NCI-H69 (cell line): ENCODE measurements around the gene ABR.

Source experiments
- DNase-seq: peaks from one replicate; lab custom pipeline; 2025; lab: John Stamatoyannopoulos, UW

ABR gene

GRCh38 chr17:1030684-1031532 is 148.9 kb downstream of the ABR start:
- DNase-seq = no peak

DNA sequence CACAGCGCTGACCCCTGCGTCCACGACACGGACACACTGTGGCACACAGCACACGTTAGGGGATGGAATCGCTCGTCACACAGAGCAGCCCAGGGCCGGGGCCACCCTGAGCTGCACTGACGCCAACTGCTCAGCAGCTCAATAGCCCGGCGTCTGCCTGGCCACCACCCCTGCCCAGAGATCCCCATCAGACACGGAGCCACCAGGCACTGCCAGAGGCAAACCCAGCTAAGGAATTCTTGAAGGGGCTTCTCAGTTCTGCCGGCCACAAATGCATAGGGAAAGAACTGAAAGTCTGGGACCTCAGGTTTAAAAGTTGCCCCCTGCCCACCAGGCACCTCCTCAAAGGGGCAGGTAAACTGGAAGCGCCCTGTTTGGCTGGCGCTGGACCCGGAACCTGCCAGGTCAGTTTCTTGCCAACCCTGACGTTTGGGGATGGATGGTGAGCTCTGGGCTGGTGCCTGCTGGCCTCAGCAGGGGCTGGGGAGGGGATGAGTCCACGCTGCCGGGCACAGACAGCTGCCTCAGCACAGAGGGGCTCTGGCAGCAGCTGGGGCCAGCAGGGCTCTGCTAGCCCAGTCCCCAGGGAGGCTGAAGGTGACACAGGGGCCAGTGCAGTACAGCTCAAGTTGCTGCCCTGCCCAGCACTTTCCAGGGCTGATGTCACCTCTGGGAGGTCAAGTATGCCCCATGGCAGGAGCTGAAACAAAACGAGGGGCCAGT is 149.7 kb downstream of the ABR start:
- no peak for DNase-seq

GRCh38 chr17:1029196-1029921 is 150.4 kb downstream of the ABR start:
- no peak for DNase-seq

- no peak for DNase-seq
These were observed 152.7 kb downstream of the ABR start for GRCh38 chr17:1027044-1027443.

DNA sequence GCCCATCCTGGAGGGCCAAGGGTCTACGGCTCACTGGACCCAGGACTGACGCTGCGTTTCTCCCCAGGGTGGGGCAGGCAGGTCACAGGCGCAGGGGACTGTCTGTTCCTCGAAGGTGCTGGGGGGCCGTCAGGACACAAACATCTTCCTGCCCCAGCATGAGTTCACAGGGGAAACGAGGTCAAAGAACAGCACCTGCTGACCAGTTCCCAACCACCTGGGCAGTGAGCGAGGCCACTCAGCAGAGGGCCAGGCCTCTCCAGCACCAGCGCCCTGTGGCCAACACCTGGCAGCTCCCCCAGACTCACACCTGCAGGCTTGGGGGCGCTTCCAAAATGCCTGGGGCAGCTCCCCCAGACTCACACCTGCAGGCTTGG is 153.2 kb downstream of the ABR start:
- DNase-seq = no peak

GRCh38 chr17:1025733-1026598 is 153.8 kb downstream of the ABR start:
- no peak for DNase-seq

DNA sequence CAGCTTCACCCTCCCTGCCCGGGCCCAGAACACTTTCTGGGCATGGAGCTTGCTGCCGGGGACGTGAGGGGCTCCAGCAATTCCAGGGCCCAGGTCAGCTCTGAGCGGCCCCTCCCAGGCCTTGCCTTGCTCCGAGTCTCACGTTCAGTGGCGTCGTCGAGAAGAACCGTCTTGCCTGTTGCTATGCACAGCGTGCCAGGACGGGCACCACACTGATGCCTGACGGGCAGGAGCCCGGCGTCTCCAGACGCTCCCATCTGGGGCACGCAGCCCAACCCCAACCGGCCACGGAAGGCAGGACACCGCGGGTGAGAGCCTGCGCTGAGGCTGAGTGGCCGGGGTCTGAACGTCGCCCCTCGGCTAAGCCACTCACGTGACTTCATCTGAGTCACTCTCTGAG is 155.7 kb downstream of the ABR start:
- no peak for DNase-seq

GRCh38 chr17:1022278-1023024 is 157.3 kb downstream of the ABR start:
- DNase-seq = no peak

DNA sequence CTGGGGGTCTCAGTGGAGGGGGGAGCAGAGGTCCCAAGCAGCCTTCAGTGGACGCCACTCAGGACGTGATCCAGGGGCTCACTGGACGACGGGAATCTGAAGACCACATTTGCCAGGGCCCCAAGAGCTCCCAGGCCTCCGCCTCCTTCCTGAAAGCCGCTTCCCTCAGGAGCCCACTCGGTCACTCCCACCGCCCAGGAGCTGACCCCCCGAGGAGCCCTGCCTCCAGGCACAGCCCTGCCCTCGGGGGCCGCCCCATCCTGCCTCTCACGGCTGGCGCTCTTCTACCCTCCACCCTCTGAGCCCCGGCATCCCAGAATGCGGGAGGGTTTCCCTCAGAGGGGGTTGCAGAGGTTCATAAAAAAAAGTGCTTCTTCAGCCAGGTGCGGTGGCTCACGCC is 158.6 kb downstream of the ABR start:
- DNase-seq = no peak

DNA sequence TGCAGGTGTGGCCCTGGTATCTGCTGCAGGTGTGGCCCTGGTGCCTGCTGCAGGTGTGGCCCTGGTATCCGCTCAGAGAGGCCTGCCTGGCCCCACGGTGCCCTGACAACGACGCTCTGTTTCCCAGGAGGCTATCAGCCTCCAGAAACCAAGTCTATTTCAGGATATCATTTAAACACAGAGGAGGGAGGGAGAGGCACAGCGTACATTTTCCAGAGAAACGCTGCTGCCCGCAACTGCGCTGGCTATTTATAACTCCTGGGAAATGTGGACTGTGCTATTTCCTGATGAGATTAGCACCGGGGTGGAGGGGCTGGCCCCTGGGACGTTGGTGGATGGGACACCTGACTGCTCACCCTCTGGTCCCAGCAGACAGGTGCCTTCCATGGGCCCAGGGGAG is 160.3 kb downstream of the ABR start:
- no peak for DNase-seq

DNA sequence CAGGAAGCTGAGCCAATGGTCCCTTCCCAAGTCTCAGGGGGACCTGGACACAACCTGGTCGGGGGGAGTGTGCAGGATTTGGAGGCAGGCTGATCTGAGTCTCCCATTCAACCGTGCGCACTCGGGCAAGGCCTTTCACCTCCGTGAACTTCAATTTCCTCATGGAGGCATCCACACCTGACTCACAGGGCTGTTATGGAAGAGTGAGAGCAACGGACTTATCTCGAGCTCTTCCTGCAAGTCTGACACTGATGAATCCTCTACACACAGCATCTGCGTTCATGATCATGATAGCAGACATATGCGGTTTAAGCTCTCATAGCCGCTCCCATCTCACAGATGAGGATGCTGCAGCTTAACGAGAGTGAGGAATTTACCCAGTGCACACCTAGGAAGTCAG is 161.2 kb downstream of the ABR start:
- DNase-seq = no peak

- no peak for DNase-seq
These were observed 166.1 kb downstream of the ABR start for GRCh38 chr17:1013729-1014090.

GRCh38 chr17:1012823-1013728 is 166.7 kb downstream of the ABR start:
- DNase-seq = no peak

DNA sequence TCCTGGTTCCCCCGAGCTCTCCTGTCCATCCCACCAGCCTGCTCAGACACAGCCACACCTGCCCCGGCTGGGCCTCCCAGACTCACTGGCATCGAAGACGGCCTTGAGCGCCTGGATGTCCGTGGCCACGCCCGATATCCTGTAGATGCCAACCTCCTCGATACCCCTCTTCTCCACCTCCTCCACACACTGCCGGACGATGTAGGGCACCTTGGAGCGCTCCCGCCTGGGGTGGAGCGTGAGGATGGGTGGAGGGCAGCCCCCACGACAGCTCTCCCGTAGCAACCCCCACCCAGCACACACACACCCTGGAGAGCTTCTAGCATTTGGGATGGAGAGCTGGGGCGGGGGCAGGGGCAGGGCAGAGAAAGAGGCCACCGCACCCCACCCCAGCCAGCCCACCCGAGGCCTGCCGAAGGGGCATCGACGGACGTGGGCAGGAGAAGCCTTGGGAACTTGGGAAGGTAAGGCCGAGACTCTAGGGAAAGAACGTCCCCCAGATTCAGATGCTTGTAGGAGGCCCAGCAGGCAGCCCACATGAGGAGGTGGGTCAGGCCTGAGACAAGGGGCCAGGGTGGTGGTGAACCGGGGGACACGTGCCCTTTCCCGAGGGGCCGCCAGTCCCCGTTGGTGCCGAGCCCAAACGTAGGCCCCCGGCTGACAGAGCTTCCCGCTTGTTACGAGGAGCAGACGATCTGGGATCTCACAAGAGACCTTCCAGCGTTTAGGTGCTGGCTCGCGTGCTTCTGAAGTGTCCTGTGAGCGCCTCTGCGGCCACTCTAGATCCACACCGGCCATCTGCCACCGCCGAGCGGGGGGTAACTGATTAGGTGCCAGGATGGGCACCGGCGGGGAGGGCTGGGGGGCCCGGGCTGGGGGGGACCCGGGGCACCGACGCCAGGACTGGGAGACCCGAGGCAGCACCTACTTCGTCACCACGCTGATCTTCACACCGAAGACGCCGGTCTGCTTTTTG is 167.7 kb downstream of the ABR start:
- DNase-seq = no peak

GRCh38 chr17:1011138-1011537 is 168.6 kb downstream of the ABR start:
- no peak for DNase-seq

DNA sequence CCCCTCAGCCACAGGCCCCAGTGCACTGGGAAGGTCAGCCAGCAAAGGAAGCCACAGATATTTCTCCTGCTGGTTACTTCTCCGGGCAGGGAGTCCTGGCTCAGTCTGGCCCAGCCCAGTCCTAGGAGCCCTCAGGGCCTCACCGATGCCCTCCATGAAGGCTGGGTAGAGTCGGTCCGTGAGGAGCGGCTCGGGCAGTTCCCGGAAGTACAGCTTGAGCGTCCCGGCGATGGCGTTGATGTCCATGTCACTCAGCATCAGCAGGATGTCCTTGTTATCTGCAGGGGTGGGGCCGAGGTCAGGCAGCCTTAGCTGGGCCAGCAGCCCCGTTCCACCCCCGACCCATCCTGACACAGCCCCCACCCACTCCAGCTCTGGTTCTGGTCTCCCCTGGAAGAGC is 169.2 kb downstream of the ABR start:
- no peak for DNase-seq

DNA sequence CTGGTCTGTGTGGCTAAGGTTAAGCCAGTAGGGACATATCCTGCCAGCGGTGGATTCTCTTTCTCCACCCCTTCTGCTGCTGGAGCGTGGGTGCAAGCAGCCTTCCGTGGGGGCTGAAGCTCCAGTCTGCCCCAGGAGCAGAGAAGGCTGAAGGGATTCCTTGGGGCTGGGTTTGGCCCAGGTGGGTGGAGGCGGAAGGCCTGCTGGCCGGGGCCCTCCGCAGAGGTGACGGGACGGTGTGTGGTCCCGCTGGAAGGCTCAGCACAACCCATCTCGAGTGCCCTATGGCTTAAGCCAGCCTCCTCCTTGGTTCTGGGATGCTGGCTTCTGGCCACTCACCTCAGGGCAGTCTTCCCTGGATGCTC is 169.7 kb downstream of the ABR start:
- DNase-seq = no peak

DNA sequence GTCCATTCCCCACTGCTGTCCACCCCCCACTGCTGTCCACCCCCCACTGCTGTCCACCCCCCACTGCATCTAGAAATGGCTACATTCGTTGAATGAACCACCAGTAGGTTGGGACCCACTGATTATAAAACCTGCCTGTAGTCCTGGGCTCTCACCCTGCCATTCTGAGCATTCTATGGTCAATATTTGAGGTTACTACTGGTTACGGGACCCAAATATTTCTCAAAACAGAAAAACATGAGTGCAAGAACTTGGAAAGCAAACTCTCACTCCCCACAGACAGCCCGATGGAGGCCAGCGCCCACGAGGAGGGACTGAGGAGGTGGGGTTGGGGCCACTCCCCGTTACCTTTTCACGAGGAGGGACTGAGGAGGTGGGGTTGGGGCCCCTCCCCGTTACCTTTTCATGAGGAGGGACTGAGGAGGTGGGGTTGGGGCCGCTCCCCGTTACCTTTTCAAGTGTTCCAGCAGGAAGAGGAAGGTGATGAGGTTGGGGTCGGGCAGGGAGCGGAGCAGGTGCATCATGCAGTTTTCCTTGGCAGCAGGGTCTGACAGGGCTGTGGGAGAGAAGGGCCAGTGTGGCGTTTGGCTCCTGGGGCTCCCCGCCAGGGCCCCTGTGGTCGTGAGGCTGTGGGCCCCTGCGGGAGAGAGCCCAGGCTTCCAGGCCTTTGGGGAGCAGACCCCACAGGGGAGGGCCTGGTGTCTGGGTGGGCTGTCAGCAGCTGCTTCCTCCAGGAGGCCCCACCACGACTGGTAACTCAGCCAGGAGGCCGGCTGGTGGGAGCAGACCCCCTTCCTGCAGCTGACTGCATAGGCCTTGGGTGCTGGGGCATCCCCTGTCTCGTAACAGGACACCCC is 170.3 kb downstream of the ABR start:
- DNase-seq = no peak
